22Rv1 (cell line): ENCODE data around the gene ZBTB8A.

Experiments
- CTCF ChIP-seq: fragments of 450-650 bp; IDR thresholded peaks from 2 replicates; pipeline ENCODE4 v1.5.1; 2017; ENCODE audit warnings: mild to moderate bottlenecking
- ZFX ChIP-seq: fragments of 450-650 bp; IDR thresholded peaks from 2 replicates; pipeline ENCODE4 v1.6.1; 2017; ENCODE audit warnings: antibody characterized with exemption, borderline replicate concordance

GRCh38 chr1:32651461-32652073 is 112.3 kb downstream of the ZBTB8A start:
- TF ChIP-seq CTCF: no peak
- TF ChIP-seq ZFX: peak; percentile 11; the same call in 1 of the 2 replicates
